GM19463 (cell line): Measurements from ENCODE around the gene IFT74.

Experiments used
- ATAC-seq: cut with Tn5 transposase; IDR thresholded peaks from one replicate; pipeline ENCODE4 v1.9.1; 2021; ENCODE audit warnings: mild to moderate bottlenecking, moderate library complexity; ENCODE audit not compliant: unreplicated experiment

The IFT74 gene

GRCh38 chr9:26955921-26956859 is at the start of gene IFT74:
Gene IFT74, plus strand, starts transcription at chr9:26956412. Its CDS starts 5,556 bp downstream, at chr9:26961968.
- peak; percentile 100 for ATAC-seq

GRCh38 chr9:26913138-26913668 is 43.0 kb upstream of the IFT74 start:
- no peak for ATAC-seq

- no peak for ATAC-seq
These were observed 36.5 kb upstream of the IFT74 start for GRCh38 chr9:26919698-26920097.

GRCh38 chr9:26925609-26926008 is 30.6 kb upstream of the IFT74 start:
- ATAC-seq: no peak

- no peak for ATAC-seq
These were observed 27.2 kb upstream of the IFT74 start for GRCh38 chr9:26928902-26929495.

- no peak for ATAC-seq
These were observed 20.4 kb upstream of the IFT74 start for GRCh38 chr9:26935847-26936246.

- ATAC-seq: no peak
These were observed 18.3 kb upstream of the IFT74 start for GRCh38 chr9:26937816-26938371.

GRCh38 chr9:26939955-26940711 is 16.1 kb upstream of the IFT74 start:
- no peak for ATAC-seq

GRCh38 chr9:26940779-26941178 is 15.4 kb upstream of the IFT74 start:
- no peak for ATAC-seq

GRCh38 chr9:26945591-26945990 is 10.6 kb upstream of the IFT74 start:
- no peak for ATAC-seq

GRCh38 chr9:26946753-26947727 is 9.2 kb upstream of the IFT74 start, which contains the start of gene PLAA:
Gene PLAA, minus strand, starts transcription at chr9:26947242. Its CDS starts 197 bp downstream, at chr9:26947045.
- ATAC-seq: peak; percentile 98

- no peak for ATAC-seq
These were observed 8.5 kb upstream of the IFT74 start for GRCh38 chr9:26947736-26948135.

- ATAC-seq: no peak
These were observed 6.6 kb upstream of the IFT74 start for GRCh38 chr9:26949637-26950069.

- no peak for ATAC-seq
These were observed 5.7 kb upstream of the IFT74 start for GRCh38 chr9:26950521-26950920.

- no peak for ATAC-seq
These were observed 4.4 kb upstream of the IFT74 start for GRCh38 chr9:26951794-26952193.

- no peak for ATAC-seq
These were observed 2.1 kb upstream of the IFT74 start for GRCh38 chr9:26954050-26954508.

- ATAC-seq: no peak
These were observed 849 bp upstream of the IFT74 start for GRCh38 chr9:26955222-26955903.

GRCh38 chr9:26956860-26957233 is 635 bp downstream of the IFT74 start:
- ATAC-seq: no peak

- no peak for ATAC-seq
These were observed 15.5 kb downstream of the IFT74 start for GRCh38 chr9:26971721-26972120.
